Cardiac muscle cell (in vitro differentiated cells and primary cell): Measurements from ENCODE around the gene RNF150. TPM values are rescaled to one million over a fixed set of nuclear protein-coding genes. Genes with fewer than 3 reads are reported as not detected.

Source experiments
- DNase-seq, 2 donors: peaks; one replicate each; pipeline versions ENCODE4 v3.0.0 to v3.0.0-alpha.2; 2010 to 2017; ENCODE audit warnings: low read depth in 1 of 2, low spot score in 1 of 2
- H3K27ac ChIP-seq: fragments of 200-600 bp; sonication (generic); 2 replicates; pipeline ENCODE4 v1.5.1; 2016
- H3K27me3 ChIP-seq: fragments of 200-600 bp; sonication (generic); 2 replicates; pipeline ENCODE4 v1.6.0; 2016; ENCODE audit warnings: control low read depth
- H3K36me3 ChIP-seq: fragments of 200-600 bp; sonication (generic); 2 replicates; pipeline ENCODE4 v1.5.1; 2016; ENCODE audit warnings: control low read depth
- H3K4me1 ChIP-seq: fragments of 200-600 bp; sonication (generic); 2 replicates; pipeline ENCODE4 v1.8.1; 2017; ENCODE audit warnings: low read depth, mild to moderate bottlenecking, mixed run types
- H3K4me3 ChIP-seq: fragments of 200-600 bp; sonication (generic); 2 replicates; pipeline ENCODE4 v1.5.1; 2016; ENCODE audit warnings: mild to moderate bottlenecking
- H3K9me3 ChIP-seq: fragments of 200-600 bp; sonication (generic); 2 replicates; pipeline ENCODE4 v1.5.1; 2017; ENCODE audit warnings: low read depth, mild to moderate bottlenecking, control low read depth
- polyA plus RNA-seq: library from polyadenylated mRNA; unstranded; fragments of >200 nt; fragmentation: Nextera tagmentation; extraction: Ambion mirVana; gene quantifications from 2 replicates; pipeline ENCODE4 v1.2.1, GENCODE V29; 2016
- total RNA-seq: library from RNA; depleted of rRNA; stranded (reverse); fragments of >200 nt; gene quantifications from 2 replicates; pipeline ENCODE4 v1.2.3, GENCODE V29; 2016
- TF ChIP-seq, protein P1 (sequence below): IDR thresholded peaks from 2 replicates; pipeline ENCODE4 v1.5.1; 2012; ENCODE audit warnings: low read depth, mild to moderate bottlenecking, low read length

Gene RNF150
- total and polyA plus RNA-seq, 2 experiments from 2014 or later: 20.1 to 57.4 TPM

DNA sequence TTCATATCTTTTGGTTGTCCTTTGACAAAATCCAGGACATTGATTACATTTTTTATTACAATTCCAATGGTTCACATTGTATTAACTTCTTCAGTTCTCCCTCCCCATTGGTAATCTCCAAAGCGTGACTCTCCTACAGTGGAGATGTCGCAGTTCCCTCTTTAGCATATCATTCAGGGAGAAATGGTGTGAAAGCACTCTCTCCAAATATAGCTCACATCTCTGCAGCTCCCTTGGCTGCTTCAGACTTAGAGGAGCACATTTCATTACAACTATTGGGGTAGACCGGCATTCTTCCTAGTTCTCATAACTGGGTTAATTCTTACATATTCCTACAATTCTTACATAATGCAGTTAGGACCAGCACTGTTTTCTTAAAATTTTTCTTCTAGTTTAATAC lies 25.3 kb downstream of the RNF150 start:
- Histone ChIP-seq H3K4me1 (peaks cover 6% of the 10 kb centered on the region), H3K4me3 (no peak overlapping the region), H3K27me3 (no peaks in the 10 kb centered on the region), H3K36me3 (no peaks in the 10 kb centered on the region), H3K27ac (no peak overlapping the region), H3K9me3 (no peaks in the 10 kb centered on the region)
- TF ChIP-seq, protein P1, sequence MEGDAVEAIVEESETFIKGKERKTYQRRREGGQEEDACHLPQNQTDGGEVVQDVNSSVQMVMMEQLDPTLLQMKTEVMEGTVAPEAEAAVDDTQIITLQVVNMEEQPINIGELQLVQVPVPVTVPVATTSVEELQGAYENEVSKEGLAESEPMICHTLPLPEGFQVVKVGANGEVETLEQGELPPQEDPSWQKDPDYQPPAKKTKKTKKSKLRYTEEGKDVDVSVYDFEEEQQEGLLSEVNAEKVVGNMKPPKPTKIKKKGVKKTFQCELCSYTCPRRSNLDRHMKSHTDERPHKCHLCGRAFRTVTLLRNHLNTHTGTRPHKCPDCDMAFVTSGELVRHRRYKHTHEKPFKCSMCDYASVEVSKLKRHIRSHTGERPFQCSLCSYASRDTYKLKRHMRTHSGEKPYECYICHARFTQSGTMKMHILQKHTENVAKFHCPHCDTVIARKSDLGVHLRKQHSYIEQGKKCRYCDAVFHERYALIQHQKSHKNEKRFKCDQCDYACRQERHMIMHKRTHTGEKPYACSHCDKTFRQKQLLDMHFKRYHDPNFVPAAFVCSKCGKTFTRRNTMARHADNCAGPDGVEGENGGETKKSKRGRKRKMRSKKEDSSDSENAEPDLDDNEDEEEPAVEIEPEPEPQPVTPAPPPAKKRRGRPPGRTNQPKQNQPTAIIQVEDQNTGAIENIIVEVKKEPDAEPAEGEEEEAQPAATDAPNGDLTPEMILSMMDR: no peak
- peak in 1 of 2 donors; percentile 30 for DNase-seq

DNA sequence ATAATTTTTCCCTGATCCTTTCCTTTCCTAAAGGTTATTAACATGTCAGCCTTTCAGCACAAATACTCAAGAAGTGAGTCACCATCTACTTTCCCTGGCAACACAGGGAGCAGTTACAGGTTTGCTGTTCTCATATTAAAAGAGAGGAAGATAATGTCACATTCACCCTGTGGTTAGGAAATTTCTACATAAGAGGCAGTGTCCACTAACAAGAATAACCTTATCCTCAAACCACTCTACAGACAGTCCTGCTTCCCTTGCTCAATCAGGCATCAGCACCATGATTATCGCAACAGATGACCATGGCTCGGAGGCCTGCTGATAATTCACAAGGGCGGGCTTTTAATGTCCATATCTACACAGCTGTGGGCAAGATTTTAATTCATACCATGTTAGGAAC lies 30.9 kb downstream of the RNF150 start:
- DNase-seq: peak in 1 of 2 donors; percentile 38
- H3K9me3 ChIP-seq: no peaks in the 10 kb centered on the region
- H3K27ac ChIP-seq: no peak overlapping the region
- TF ChIP-seq, protein P1: no peak
- no peaks in the 10 kb centered on the region for H3K36me3 ChIP-seq
- H3K27me3 ChIP-seq: no peaks in the 10 kb centered on the region
- H3K4me3 ChIP-seq: no peak overlapping the region
- peaks cover 1% of the 10 kb centered on the region for H3K4me1 ChIP-seq

DNA sequence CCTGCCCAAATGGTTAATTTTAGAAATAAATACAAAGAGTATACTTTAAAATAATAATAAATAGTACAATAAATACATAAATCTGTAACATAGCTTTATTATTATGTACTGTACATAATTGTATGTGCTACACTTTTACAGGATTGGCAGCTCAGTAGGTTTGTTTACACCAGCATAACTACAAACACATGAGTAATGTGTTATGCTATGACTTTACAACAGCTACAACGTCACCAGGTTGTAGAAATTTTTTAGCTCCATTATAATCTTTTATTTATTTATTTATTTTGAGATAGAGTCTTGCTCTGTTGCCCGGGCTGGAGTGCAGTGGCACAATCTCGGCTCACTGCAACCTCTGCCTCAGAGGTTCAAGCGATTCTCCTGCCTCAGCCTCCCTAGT lies 31.8 kb downstream of the RNF150 start:
- DNase-seq: no peak
- Histone ChIP-seq H3K27me3 (no peaks in the 10 kb centered on the region), H3K27ac (no peak overlapping the region), H3K36me3 (no peaks in the 10 kb centered on the region), H3K4me3 (no peak overlapping the region), H3K9me3 (no peaks in the 10 kb centered on the region), H3K4me1 (peaks cover 10% of the 10 kb centered on the region)
- TF ChIP-seq, protein P1: no peak

DNA sequence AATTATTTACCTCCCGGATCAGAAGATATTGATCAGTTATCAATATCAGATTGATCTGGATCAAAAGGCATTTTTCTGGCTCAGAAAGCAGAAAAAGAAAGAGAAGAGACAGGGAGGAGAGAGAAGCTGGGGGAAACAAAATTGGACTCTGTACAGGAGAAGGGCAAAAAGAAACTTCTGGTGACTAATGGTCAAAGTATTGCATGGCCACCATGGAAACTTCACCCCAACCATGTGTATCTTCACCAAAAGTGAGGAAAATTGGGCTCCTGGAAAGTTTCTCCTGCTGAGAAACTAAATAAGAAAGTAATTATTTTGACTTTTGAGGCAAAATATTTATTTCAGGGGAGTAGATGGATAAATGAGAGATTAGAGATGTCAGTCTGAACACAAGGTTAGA lies 33.9 kb downstream of the RNF150 start:
- Histone ChIP-seq H3K36me3 (no peaks in the 10 kb centered on the region), H3K27ac (no peak overlapping the region), H3K4me1 (peaks cover 11% of the 10 kb centered on the region), H3K27me3 (no peaks in the 10 kb centered on the region), H3K9me3 (no peaks in the 10 kb centered on the region), H3K4me3 (no peak overlapping the region)
- TF ChIP-seq, protein P1: no peak
- no peak for DNase-seq

DNA sequence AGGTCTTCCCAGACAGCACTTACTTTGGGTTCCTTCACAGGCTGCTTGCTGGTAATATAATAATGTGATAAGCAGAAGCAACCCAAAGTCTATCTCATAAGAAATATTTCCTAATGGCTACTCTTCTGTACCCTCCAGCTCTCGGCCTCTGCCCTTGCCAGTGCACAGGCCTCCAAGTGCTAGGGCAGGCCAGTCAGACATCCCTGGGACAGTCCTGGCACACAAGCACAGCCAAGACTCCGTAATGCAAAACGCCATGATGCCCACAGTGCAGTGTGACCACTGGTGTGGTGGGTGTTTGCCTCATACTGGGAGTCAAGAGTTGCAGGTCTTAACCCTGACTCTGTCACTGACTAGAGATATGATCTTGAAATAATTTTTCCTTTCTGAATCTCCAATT lies 35.1 kb downstream of the RNF150 start:
- Histone ChIP-seq H3K27me3 (no peaks in the 10 kb centered on the region), H3K27ac (no peak overlapping the region), H3K9me3 (no peaks in the 10 kb centered on the region), H3K4me1 (peaks cover 11% of the 10 kb centered on the region), H3K4me3 (no peak overlapping the region), H3K36me3 (no peaks in the 10 kb centered on the region)
- TF ChIP-seq, protein P1: no peak
- no peak for DNase-seq

DNA sequence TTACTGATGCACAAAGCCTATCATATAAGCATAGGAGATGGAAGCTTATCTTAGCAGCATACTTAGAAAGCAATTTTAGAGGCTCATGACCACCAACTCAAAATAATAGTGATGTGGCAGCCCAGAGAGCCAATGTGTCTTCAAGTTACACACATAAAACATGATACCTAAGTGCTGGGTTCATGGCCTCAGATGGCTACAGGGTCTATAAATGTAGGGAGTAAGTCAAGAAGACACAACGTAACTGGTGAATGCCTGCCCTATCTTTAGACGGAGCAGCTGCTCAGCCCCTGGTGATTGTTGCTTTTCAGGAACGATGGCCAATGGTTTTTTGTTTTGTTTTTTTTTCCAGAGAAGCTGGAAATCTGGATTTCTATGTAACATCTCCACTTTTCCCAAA lies 42.8 kb downstream of the RNF150 start:
- no peaks in the 10 kb centered on the region for H3K4me1 ChIP-seq
- no peak overlapping the region for H3K27ac ChIP-seq
- DNase-seq: no peak

More for the DNA sequence above, 42.8 kb downstream of the RNF150 start:
- Histone ChIP-seq H3K36me3 (no peaks in the 10 kb centered on the region), H3K9me3 (no peaks in the 10 kb centered on the region), H3K4me3 (no peak overlapping the region), H3K27me3 (no peaks in the 10 kb centered on the region)
- TF ChIP-seq, protein P1: no peak
